ENCODE results near the gene TRAPPC3.
A peak's percentile ranks its signal among the peaks of the same experiment; 100 is the strongest.

Gene TRAPPC3

GRCh38 chr1:36125129-36125991 lies 23.9 kb downstream of the TRAPPC3 start, which contains the start of gene COL8A2:
TSS of gene COL8A2 (minus strand) at chr1:36125222. CDS start at chr1:36100242, 24,980 bp downstream.
- no peak for DNase-seq

DNA sequence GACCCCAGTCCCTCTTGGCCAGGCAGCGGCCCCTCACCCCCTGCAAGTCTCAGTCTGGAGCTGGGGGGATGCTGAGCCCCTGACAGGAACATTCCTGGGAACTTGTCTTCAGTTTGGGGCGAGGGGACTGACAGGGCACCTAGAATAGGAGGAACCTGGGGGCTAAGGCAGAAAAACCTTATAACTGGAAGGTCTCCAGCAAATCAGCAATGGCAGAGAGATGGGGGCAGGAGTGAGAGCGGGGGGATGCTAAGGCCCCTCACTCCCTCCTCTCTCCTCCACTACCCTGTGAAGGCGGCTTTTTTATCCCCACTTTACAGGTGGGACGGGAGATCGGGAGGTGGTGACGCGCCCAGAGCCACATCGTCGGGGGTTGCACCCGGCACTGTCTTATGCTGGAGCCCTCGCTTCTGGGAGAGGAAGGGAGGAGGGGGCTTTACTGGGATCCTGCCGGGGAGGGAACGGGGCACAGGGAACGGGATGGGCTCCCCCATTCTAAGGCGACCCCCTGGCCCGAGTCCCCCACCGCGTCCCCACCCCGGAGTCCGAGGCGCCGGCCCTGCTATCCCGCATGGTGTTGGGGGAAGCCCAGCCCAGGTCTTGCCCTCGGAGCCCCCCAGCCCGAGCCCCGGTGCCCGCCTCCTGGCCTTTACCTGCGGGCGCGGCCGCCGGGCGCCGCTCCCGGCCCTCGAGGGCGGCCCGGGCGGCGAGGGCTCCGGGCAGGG lies 24.7 kb downstream of the TRAPPC3 start:
- DNase-seq = no peak

GRCh38 chr1:36123356-36123755 lies 25.9 kb downstream of the TRAPPC3 start:
- DNase-seq = no peak

- no peak for DNase-seq
Observed at GRCh38 chr1:36122062-36123030, 26.9 kb downstream of the TRAPPC3 start.

- no peak for DNase-seq
Observed at GRCh38 chr1:36119456-36119855, 29.8 kb downstream of the TRAPPC3 start.

DNA sequence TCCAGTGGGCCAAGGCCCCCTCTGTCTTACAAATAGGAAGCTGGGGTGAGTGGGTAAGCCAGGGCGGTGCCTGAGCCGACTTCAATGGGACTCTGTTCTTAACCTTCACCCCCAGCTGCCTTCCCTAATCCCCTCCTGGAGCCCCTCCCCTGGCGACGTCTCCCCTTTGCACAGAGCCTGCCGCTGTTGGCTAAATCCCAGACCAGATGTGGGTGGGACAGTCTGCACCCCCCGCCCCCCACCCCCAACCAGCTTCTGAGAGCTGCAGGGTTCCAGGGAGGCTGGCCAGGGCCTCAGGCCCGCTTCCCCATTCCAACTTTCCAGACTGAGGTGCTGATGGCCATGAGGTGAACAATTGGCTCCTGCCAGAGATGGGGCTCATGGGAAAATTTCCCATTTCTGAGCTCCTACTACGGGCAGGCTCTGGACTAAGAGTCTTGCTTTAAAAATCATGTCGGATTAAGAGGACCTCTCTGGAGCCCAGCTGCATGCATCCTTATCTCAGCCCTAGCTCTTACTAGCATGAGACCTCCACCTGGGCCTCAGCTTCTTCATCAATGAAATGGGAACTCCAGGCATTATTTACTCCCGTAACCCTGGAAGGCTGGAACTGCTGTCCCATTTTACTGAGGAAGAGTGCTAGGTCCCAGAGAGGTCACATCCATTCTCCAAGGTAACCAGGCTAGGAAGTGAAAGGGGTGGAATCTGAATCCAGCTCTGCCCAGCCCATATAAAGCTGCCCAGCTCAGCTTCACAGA lies 30.7 kb downstream of the TRAPPC3 start:
- DNase-seq = no peak

- no peak for DNase-seq
Observed at GRCh38 chr1:36116901-36117300, 32.4 kb downstream of the TRAPPC3 start.

DNA sequence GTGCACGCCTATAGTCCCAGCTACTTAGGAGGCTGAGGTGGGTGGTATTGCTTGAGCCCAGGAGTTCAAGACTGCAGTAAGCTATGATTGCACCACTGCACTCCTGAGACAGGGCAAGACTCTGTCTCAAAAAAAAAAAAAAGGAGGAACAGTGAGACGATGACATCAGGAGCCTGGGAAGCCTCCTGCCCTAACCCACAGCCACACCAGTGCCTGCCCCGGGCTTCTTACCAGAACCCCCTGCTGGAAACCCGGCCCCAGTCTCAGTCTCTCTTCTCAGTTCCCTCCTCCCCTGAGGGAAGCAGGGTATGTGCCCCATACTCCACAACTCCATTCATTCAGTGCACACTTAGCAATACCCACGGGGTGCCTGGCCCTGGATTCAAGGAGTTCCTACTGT lies 33.4 kb downstream of the TRAPPC3 start:
- DNase-seq = no peak

- no peak for DNase-seq
Observed at GRCh38 chr1:36115200-36115669, 34.1 kb downstream of the TRAPPC3 start.

DNA sequence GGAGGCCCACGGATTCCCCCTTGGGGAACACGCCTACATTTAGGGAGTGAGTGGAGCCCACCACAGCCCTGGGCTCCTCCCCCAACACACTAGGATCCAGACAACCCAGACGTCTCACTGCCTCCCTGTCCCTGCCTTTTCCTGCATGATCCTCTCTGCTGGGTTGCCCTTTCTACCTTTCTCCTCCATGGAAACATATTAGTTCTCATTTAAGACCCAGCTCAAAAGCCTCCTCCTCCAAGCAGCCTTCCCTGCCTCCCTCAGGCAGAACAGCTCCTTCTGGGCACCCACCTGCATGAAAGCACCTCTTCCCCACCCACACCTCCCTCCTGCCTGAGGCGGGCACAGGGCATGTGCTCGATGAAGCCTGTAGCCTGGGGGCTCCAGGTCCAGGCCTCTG lies 34.9 kb downstream of the TRAPPC3 start:
- DNase-seq = no peak

DNA sequence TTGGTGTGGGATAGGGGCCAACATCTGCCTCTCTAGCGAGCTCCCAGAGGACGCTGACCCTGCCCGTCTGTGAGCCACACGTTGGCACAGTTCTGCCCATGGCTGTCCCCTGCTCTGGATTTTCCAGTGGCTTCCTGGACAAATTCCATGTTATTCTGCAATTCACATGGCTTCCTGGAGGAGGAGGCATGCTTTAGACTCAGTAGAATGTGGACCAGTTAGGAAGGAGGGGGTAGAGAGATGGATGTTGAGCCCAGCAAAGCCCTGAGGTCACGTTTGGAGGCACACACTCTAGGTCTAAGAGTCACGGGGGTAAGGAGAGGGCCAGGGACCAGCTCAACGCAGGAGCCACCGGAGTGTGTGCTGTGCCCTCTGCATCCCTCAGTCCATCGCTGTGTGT lies 36.5 kb downstream of the TRAPPC3 start:
- no peak for DNase-seq

DNA sequence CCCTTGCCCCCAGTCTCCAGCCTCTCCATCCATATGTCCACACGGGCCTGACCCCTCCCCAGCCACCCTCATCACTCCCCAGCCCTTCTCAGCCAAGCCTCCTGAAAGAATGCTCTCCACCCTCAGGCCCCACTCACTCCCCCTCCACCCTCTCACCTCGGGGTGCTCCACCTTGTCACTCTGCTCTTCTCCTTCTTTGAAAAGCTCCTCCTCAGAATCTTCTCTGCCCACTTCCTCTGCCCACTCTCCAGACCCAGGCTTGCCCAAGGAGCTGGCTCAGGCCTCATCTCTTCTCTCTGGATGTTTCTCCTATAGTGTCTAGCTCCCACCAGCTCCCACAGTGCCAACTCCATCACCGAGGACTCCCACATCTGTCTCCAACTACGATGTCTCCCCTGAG lies 38.1 kb downstream of the TRAPPC3 start:
- no peak for DNase-seq

DNA sequence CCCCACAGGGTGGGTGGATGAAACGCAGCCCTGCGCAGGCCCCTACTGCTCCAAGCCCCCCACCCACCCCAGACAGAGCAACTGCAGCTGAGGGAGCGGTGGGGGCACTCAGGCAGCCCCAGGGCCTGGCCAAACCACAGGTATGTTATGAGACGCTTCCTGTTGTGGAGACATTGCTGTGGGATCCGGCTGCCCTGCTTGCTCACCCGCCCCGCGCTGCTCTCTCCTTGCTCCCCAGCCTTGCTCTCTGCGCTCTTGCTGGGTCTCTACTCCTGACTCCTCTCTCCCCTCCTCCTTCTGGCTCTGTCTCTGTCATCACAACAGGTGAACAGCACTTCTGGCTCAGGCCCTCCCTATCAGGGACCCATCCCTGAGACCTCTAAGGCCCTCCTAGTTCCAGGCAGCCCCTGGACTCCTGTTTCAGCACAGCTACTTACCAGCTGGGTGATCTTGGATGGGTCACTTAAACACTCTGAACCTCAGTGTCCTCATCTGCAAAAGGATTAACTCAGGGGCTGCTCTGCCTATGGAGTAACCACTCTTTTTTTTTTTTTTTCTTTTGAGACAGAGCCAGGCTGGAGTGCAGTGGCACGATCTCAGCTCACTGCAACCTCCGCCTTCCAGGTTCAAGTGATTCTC lies 40.1 kb downstream of the TRAPPC3 start:
- peak; percentile 53 for DNase-seq

- DNase-seq = no peak
Observed at GRCh38 chr1:36108314-36108713, 41.0 kb downstream of the TRAPPC3 start.

- no peak for DNase-seq
Observed at GRCh38 chr1:36107394-36107793, 41.9 kb downstream of the TRAPPC3 start.

GRCh38 chr1:36106269-36106668 lies 43.0 kb downstream of the TRAPPC3 start:
- DNase-seq = no peak

DNA sequence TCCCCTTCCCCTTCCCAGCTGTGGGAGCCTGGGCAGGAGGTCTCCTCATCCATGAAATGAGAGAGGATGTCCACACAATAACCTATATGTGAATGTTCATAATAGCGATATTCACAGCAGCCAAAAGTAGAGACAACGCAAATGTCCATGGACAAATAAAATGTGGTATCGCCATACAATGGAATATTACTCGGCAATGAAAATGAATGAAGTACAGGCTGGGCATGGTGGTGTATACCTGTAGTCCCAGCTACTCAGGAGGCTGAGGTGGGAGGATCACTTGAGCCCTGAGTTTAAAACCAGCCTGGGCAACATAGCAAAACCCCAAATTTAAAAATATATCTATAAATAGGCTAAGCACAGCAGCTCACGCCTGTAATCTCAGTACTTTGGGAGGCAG lies 47.7 kb downstream of the TRAPPC3 start:
- no peak for DNase-seq

GRCh38 chr1:36100376-36100775 lies 48.9 kb downstream of the TRAPPC3 start:
- no peak for DNase-seq

DNA sequence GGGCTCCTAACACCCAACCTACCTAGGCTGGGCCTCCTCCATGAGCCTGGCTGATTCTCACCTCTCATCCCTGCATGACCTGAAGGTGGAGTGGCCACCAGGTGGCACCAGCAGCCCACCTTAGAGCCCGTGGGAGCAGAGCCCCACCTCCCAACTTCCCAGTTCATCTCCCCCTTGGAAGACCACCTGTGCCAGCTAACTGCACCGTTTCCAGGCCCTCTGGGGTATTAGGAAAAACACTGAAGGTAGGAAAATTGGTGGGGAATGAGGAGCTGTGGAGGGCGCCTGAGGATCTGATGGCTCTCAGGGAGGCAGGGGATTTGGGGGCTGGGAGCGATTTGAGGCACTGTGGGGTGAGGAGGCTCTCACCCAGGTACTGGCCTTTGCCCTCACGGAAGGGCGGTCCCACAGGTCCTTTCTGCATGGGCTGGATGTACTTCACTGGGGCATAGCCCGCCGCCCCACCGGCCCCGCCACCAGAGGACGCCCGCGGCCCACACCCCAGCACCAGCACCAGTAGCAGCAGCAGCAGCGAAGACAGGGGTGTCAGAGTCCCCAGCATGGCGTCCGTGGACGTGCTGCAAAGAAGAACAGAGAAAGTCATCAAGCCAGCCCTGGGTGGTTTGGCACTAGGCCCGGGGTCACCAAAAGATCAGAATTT lies 49.5 kb downstream of the TRAPPC3 start:
- DNase-seq = peak; percentile 44

DNA sequence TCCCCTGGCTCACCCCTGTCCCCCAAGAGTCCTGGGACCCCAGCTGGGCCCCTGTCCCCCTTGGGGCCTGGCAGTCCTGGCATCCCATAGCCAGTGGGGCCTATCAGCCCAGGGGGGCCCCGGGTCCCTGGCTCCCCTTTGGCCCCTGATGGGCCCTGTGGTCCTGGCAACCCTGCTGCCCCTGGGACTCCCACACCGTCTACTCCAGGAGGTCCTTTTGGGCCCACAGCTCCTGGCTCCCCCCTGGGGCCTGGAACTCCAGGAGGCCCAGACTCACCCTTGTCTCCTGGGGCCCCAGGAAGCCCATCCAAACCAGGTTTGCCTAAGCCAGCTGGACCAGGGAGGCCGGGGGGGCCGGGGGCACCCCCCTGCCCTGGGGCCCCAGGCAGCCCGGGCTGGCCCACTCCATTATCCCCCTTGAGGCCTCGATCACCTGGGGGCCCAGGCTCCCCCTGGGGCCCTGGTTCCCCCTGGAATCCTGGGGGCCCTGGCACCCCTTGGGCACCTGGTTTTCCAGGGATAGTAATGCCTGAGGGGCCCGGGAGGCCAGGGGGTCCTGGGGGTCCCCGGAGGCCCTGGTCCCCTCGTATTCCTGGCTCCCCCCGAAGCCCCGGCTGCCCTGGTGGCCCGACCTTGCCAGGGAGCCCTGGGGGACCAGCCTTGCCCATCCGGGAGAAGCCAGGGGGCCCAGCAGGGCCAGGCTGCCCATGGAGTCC lies 50.5 kb downstream of the TRAPPC3 start:
- DNase-seq = no peak
